SK-N-SH treated with all-trans-retinoic acid at 6 μM for 48 hours (cell line): ENCODE measurements around the gene TPK1.
A peak's percentile ranks its signal among the peaks of the same experiment; 100 is the strongest.

Experiments used
- ATAC-seq: fragments of 200-7000 bp; cut with Tn5 transposase; 3 replicates; pipeline ENCODE4 v1.9.1; 2020; ENCODE audit warnings: mild to moderate bottlenecking, moderate library complexity
- ARNTL ChIP-seq: fragments of 450-650 bp; formaldehyde crosslinking; IDR thresholded peaks from 2 replicates; pipeline ENCODE4 v1.5.0; 2020; ENCODE audit warnings: low read depth, mild to moderate bottlenecking, moderate library complexity, borderline replicate concordance
- BACH2 ChIP-seq: fragments of 250-450 bp; sonication (Bioruptor Pico); IDR thresholded peaks from 2 replicates; pipeline ENCODE4 v1.9.0; 2021; ENCODE audit warnings: mild to moderate bottlenecking, borderline replicate concordance
- CSDC2 ChIP-seq: fragments of 250-450 bp; sonication (Bioruptor Pico); IDR thresholded peaks from 2 replicates; pipeline ENCODE4 v1.5.0; 2020; ENCODE audit warnings: mild to moderate bottlenecking, moderate library complexity
- ESRRG ChIP-seq: fragments of 250-450 bp; sonication (Bioruptor Pico); IDR thresholded peaks from 2 replicates; pipeline ENCODE4 v1.6.1; 2021; ENCODE audit warnings: mild to moderate bottlenecking
- GLIS3 ChIP-seq: fragments of 250-450 bp; sonication (Bioruptor Pico); IDR thresholded peaks from 2 replicates; pipeline ENCODE4 v1.5.0; 2020; ENCODE audit warnings: mild to moderate bottlenecking, moderate library complexity
- ISL1 ChIP-seq: fragments of 250-450 bp; sonication (Bioruptor Pico); IDR thresholded peaks from 2 replicates; pipeline ENCODE4 v2.1.2; 2022; ENCODE audit warnings: mild to moderate bottlenecking, moderate library complexity
- OSR1 ChIP-seq: fragments of 250-450 bp; sonication (Bioruptor Pico); IDR thresholded peaks from 2 replicates; pipeline ENCODE4 v1.8.0; 2022; ENCODE audit warnings: moderate library complexity, mild to moderate bottlenecking, inconsistent platforms
- PPARA ChIP-seq: fragments of 250-450 bp; sonication (Bioruptor Pico); IDR thresholded peaks from 2 replicates; pipeline ENCODE4 v1.5.0; 2020; ENCODE audit warnings: mild to moderate bottlenecking, borderline replicate concordance
- RARB ChIP-seq: fragments of 250-450 bp; sonication (Bioruptor Pico); IDR thresholded peaks from 2 replicates; pipeline ENCODE4 v1.8.0; 2021; ENCODE audit warnings: mild to moderate bottlenecking, moderate library complexity
- SNAI2 ChIP-seq: fragments of 250-450 bp; sonication (Bioruptor Pico); IDR thresholded peaks from 2 replicates; pipeline ENCODE4 v1.5.0; 2020; ENCODE audit warnings: mild to moderate bottlenecking, moderate library complexity
- TCF4 ChIP-seq: fragments of 250-450 bp; sonication (Bioruptor Pico); IDR thresholded peaks from 2 replicates; pipeline ENCODE4 v1.8.0; 2021; ENCODE audit warnings: mild to moderate bottlenecking, moderate library complexity, borderline replicate concordance
- TOX ChIP-seq: fragments of 250-450 bp; sonication (Bioruptor Pico); IDR thresholded peaks from 2 replicates; pipeline ENCODE4 v1.8.0; 2021; ENCODE audit warnings: mild to moderate bottlenecking, moderate library complexity, borderline replicate concordance
- ZC3H10 ChIP-seq: fragments of 250-450 bp; sonication (Bioruptor Pico); IDR thresholded peaks from 2 replicates; pipeline ENCODE4 v1.5.1; 2021; ENCODE audit warnings: mild to moderate bottlenecking, moderate library complexity
- ZFP3 ChIP-seq: fragments of 250-450 bp; sonication (Bioruptor Pico); IDR thresholded peaks from 2 replicates; pipeline ENCODE4 v1.5.0; 2020; ENCODE audit warnings: mild to moderate bottlenecking, moderate library complexity
- ZFP30 ChIP-seq: fragments of 450-650 bp; formaldehyde crosslinking; IDR thresholded peaks from 2 replicates; pipeline ENCODE4 v1.5.0; 2022; ENCODE audit warnings: mild to moderate bottlenecking, moderate library complexity
- ZNF565 ChIP-seq: fragments of 450-650 bp; formaldehyde crosslinking; conservative IDR thresholded peaks from 2 replicates; pipeline ENCODE4 v1.5.0; 2020; ENCODE audit warnings: low read depth, mild to moderate bottlenecking, moderate library complexity
- ZNF70 ChIP-seq: fragments of 450-650 bp; formaldehyde crosslinking; IDR thresholded peaks from 2 replicates; pipeline ENCODE4 v1.5.0; 2020; ENCODE audit warnings: mild to moderate bottlenecking, moderate library complexity
- ZNF8 ChIP-seq: fragments of 450-650 bp; formaldehyde crosslinking; IDR thresholded peaks from 2 replicates; pipeline ENCODE4 v1.5.0; 2020; ENCODE audit warnings: mild to moderate bottlenecking, moderate library complexity
- TF ChIP-seq, protein P1 (sequence below): fragments of 250-450 bp; sonication (Bioruptor Pico); IDR thresholded peaks from 2 replicates; pipeline ENCODE4 v1.8.0; 2020; ENCODE audit warnings: mild to moderate bottlenecking, moderate library complexity, borderline replicate concordance
- TF ChIP-seq, protein P2 (sequence below): fragments of 250-450 bp; sonication (Bioruptor Pico); IDR thresholded peaks from 2 replicates; pipeline ENCODE4 v1.5.0; 2020; ENCODE audit warnings: mild to moderate bottlenecking, moderate library complexity
- TF ChIP-seq, protein P3 (sequence below): fragments of 250-450 bp; sonication (Bioruptor Pico); IDR thresholded peaks from 2 replicates; pipeline ENCODE4 v1.8.0; 2021; ENCODE audit warnings: low read depth, mild to moderate bottlenecking, moderate library complexity, borderline replicate concordance
- TF ChIP-seq, protein P4 (sequence below): fragments of 250-450 bp; sonication (Bioruptor Pico); IDR thresholded peaks from 2 replicates; pipeline ENCODE4 v1.5.1; 2021; ENCODE audit warnings: mild to moderate bottlenecking, moderate library complexity
- TF ChIP-seq, protein P5 (sequence below): fragments of 250-450 bp; sonication (Bioruptor Pico); IDR thresholded peaks from 2 replicates; pipeline ENCODE4 v1.5.1; 2020; ENCODE audit warnings: low read depth, mild to moderate bottlenecking, moderate library complexity

Gene TPK1

DNA sequence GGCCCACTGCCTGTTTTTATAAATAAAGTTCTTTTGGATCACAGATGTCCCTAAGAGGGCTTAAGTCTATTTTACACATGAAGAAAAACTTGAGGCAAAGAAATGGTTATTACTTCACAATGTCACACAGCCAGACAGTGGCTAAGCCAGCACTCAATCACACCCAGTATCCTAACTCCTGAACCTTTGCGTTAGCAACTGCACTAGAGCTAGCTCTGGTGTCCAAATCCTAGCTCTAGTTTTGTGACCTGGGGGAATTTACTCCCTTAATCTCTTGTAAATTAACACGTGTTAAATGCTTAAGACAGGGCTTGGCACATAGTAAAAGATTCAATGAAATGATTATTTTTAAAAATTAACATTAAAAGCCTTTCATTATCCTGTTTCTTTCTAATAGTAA is 49.0 kb upstream of the TPK1 start:
- no peak for TF ChIP-seq ISL1
- TF ChIP-seq, protein P1, sequence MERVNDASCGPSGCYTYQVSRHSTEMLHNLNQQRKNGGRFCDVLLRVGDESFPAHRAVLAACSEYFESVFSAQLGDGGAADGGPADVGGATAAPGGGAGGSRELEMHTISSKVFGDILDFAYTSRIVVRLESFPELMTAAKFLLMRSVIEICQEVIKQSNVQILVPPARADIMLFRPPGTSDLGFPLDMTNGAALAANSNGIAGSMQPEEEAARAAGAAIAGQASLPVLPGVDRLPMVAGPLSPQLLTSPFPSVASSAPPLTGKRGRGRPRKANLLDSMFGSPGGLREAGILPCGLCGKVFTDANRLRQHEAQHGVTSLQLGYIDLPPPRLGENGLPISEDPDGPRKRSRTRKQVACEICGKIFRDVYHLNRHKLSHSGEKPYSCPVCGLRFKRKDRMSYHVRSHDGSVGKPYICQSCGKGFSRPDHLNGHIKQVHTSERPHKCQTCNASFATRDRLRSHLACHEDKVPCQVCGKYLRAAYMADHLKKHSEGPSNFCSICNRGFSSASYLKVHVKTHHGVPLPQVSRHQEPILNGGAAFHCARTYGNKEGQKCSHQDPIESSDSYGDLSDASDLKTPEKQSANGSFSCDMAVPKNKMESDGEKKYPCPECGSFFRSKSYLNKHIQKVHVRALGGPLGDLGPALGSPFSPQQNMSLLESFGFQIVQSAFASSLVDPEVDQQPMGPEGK (CRISPR knock-in tag): no peak
- no peak for TF ChIP-seq TCF4 (CRISPR knock-in tag)
- no peak for TF ChIP-seq ZNF8
- TF ChIP-seq ZC3H10 (CRISPR knock-in tag): no peak
- no peak for TF ChIP-seq SNAI2
- ATAC-seq: no peak

DNA sequence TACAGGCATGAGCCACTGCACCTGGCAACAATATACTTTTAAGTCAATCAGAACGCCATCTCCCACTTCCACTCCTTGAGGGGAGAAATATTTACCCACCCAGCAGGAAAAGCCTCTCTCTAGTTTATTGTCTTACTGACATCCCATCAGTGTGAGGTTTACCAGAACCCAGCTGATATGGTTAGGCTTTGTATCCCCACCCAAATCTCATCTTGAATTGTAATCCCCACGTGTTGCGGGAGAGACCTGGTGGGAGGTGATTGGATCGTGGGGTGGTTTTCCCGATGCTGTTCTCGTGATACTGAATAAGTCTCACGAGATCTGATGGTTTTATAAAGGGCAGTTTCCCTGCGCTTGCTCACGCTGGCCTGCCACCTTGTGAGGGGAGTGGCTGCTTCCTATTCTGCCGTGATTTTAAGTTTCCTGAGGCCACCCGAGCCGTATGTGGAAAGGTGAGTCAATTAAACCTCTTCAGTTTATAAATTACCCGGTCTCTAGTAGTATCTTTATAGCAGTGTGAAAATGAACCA is 37.5 kb upstream of the TPK1 start:
- peak; percentile 38; the same call in 2 of the 3 replicates for ATAC-seq

DNA sequence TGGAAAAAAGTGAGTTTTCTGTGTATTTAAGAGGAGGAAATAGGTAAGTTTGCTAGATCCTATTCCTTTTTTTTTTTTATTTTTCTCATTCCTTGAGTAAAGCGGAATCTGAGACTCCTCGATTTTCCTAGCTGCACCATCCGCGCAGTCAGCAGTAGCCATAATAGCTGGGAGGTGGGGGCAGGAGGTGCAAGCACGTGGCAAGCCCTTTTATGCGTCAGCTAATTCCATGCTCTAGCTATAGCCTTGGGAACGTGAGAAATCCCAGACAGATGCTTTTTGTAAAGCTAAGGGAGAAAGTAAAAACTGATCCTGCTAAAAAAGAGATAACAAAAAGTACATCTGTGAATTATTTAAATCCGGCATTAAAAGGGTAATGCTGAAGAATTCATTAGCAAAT is 33.2 kb upstream of the TPK1 start:
- TF ChIP-seq, protein P2, sequence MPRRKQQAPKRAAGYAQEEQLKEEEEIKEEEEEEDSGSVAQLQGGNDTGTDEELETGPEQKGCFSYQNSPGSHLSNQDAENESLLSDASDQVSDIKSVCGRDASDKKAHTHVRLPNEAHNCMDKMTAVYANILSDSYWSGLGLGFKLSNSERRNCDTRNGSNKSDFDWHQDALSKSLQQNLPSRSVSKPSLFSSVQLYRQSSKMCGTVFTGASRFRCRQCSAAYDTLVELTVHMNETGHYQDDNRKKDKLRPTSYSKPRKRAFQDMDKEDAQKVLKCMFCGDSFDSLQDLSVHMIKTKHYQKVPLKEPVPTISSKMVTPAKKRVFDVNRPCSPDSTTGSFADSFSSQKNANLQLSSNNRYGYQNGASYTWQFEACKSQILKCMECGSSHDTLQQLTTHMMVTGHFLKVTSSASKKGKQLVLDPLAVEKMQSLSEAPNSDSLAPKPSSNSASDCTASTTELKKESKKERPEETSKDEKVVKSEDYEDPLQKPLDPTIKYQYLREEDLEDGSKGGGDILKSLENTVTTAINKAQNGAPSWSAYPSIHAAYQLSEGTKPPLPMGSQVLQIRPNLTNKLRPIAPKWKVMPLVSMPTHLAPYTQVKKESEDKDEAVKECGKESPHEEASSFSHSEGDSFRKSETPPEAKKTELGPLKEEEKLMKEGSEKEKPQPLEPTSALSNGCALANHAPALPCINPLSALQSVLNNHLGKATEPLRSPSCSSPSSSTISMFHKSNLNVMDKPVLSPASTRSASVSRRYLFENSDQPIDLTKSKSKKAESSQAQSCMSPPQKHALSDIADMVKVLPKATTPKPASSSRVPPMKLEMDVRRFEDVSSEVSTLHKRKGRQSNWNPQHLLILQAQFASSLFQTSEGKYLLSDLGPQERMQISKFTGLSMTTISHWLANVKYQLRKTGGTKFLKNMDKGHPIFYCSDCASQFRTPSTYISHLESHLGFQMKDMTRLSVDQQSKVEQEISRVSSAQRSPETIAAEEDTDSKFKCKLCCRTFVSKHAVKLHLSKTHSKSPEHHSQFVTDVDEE (CRISPR knock-in tag): no peak
- no peak for TF ChIP-seq TOX
- TF ChIP-seq ZC3H10 (CRISPR knock-in tag): no peak
- no peak for TF ChIP-seq CSDC2 (CRISPR knock-in tag)
- TF ChIP-seq ZNF565: no peak
- no peak for TF ChIP-seq PPARA (CRISPR knock-in tag)
- TF ChIP-seq GLIS3: no peak
- no peak for TF ChIP-seq ARNTL (CRISPR knock-in tag)
- no peak for TF ChIP-seq ZFP3 (CRISPR knock-in tag)
- TF ChIP-seq ZNF70 (CRISPR knock-in tag): no peak
- TF ChIP-seq ZNF8: no peak
- TF ChIP-seq ISL1: no peak
- no peak for TF ChIP-seq OSR1 (CRISPR knock-in tag)
- TF ChIP-seq RARB (CRISPR knock-in tag): no peak
- no peak for ATAC-seq

More for the DNA sequence above, 37.5 kb upstream of the TPK1 start:
- TF ChIP-seq, protein P3, sequence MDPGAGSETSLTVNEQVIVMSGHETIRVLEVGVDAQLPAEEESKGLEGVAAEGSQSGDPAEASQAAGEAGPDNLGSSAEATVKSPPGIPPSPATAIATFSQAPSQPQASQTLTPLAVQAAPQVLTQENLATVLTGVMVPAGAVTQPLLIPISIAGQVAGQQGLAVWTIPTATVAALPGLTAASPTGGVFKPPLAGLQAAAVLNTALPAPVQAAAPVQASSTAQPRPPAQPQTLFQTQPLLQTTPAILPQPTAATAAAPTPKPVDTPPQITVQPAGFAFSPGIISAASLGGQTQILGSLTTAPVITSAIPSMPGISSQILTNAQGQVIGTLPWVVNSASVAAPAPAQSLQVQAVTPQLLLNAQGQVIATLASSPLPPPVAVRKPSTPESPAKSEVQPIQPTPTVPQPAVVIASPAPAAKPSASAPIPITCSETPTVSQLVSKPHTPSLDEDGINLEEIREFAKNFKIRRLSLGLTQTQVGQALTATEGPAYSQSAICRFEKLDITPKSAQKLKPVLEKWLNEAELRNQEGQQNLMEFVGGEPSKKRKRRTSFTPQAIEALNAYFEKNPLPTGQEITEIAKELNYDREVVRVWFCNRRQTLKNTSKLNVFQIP (CRISPR knock-in tag): no peak
- TF ChIP-seq, protein P4, sequence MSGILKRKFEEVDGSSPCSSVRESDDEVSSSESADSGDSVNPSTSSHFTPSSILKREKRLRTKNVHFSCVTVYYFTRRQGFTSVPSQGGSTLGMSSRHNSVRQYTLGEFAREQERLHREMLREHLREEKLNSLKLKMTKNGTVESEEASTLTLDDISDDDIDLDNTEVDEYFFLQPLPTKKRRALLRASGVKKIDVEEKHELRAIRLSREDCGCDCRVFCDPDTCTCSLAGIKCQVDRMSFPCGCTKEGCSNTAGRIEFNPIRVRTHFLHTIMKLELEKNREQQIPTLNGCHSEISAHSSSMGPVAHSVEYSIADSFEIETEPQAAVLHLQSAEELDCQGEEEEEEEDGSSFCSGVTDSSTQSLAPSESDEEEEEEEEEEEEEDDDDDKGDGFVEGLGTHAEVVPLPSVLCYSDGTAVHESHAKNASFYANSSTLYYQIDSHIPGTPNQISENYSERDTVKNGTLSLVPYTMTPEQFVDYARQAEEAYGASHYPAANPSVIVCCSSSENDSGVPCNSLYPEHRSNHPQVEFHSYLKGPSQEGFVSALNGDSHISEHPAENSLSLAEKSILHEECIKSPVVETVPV: no peak
- TF ChIP-seq SNAI2: no peak
- no peak for TF ChIP-seq ZNF8
- TF ChIP-seq ZNF70 (CRISPR knock-in tag): no peak
- no peak for TF ChIP-seq GLIS3
- no peak for TF ChIP-seq TCF4 (CRISPR knock-in tag)
- no peak for TF ChIP-seq ESRRG (CRISPR knock-in tag)
- no peak for TF ChIP-seq ARNTL (CRISPR knock-in tag)

DNA sequence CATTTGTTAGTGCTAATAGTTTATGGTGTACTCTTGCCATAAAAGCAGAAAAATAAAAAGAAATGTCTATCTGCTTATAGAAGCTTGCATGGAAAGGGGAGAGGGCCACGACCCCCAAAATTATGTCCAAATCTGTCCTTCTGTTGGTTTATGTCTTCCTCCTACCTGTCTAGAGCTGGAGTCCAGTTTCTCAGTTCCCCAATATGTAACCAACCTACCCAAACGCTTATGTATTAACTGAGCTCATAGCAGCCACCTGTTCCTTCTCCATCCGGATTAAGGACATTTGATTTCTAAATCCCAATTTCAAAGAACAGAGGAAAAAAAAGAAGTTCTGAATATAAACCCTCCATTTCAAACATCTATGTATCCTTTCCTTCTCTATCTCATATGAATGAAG is 30.3 kb upstream of the TPK1 start:
- no peak for TF ChIP-seq ESRRG (CRISPR knock-in tag)
- TF ChIP-seq SNAI2: no peak
- TF ChIP-seq ISL1: no peak
- no peak for TF ChIP-seq ZNF8
- no peak for TF ChIP-seq ZC3H10 (CRISPR knock-in tag)
- no peak for TF ChIP-seq ZFP3 (CRISPR knock-in tag)
- TF ChIP-seq, protein P4: no peak
- no peak for TF ChIP-seq ZFP30 (CRISPR knock-in tag)
- TF ChIP-seq, protein P5, sequence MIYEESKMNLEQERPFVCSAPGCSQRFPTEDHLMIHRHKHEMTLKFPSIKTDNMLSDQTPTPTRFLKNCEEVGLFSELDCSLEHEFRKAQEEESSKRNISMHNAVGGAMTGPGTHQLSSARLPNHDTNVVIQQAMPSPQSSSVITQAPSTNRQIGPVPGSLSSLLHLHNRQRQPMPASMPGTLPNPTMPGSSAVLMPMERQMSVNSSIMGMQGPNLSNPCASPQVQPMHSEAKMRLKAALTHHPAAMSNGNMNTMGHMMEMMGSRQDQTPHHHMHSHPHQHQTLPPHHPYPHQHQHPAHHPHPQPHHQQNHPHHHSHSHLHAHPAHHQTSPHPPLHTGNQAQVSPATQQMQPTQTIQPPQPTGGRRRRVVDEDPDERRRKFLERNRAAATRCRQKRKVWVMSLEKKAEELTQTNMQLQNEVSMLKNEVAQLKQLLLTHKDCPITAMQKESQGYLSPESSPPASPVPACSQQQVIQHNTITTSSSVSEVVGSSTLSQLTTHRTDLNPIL: no peak
- TF ChIP-seq PPARA (CRISPR knock-in tag): no peak
- TF ChIP-seq BACH2 (CRISPR knock-in tag): no peak
- no peak for TF ChIP-seq ARNTL (CRISPR knock-in tag)
- TF ChIP-seq TOX: no peak
- no peak for TF ChIP-seq ZNF70 (CRISPR knock-in tag)
- ATAC-seq: no peak
